GM20000 (cell line): ENCODE data around the gene SETDB1.
A peak's percentile ranks its signal among the peaks of the same experiment; 100 is the strongest.

Source experiments
- DNase-seq: peaks from one replicate; pipeline ENCODE4 v3.0.0; 2012; ENCODE audit warnings: low spot score
- TF ChIP-seq, protein P1 (sequence below): IDR thresholded peaks from 2 replicates; pipeline ENCODE4 v1.5.1; 2012; ENCODE audit warnings: mild to moderate bottlenecking, control low read depth; ENCODE audit errors: extremely low read depth, missing control alignments

SETDB1 gene

DNA sequence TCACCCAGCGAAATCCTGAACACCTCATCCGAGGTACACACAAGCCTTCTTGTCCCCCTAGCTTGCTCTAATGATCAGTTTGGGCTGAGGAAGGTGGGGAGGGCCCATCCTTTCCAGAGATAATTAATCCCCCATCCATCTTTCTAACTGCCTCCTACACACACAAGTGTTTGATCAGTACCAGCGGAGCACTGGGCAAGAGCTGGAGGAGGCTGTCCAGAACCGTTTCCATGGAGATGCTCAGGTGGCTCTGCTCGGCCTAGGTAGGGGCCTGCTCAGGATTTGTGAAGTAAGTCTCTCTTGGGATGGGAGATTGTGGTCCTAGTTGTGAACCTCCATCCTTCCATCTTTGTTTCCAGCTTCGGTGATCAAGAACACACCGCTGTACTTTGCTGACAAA lies 61.8 kb downstream of the SETDB1 start:
- no peak for DNase-seq
- TF ChIP-seq, protein P1, sequence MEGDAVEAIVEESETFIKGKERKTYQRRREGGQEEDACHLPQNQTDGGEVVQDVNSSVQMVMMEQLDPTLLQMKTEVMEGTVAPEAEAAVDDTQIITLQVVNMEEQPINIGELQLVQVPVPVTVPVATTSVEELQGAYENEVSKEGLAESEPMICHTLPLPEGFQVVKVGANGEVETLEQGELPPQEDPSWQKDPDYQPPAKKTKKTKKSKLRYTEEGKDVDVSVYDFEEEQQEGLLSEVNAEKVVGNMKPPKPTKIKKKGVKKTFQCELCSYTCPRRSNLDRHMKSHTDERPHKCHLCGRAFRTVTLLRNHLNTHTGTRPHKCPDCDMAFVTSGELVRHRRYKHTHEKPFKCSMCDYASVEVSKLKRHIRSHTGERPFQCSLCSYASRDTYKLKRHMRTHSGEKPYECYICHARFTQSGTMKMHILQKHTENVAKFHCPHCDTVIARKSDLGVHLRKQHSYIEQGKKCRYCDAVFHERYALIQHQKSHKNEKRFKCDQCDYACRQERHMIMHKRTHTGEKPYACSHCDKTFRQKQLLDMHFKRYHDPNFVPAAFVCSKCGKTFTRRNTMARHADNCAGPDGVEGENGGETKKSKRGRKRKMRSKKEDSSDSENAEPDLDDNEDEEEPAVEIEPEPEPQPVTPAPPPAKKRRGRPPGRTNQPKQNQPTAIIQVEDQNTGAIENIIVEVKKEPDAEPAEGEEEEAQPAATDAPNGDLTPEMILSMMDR = no peak

DNA sequence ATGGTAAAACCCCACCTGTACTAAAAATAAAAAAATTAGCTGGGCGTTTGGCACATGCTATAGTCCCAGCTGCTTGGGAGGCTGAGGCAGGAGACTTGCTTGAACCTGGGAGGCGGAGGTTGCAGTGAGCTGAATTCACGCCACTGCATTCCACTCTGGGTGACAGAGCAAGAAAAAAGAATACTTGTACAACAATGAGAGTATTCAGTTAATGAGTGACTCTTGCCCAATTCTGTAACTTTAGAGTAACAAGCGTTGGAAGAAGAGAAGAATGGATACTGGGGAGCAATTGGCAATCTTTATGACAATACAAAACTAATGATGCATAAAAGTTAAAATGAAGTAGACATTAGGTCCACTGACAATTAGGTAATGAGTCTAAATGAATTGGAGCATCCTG lies 66.5 kb downstream of the SETDB1 start:
- TF ChIP-seq, protein P1 = no peak
- no peak for DNase-seq

DNA sequence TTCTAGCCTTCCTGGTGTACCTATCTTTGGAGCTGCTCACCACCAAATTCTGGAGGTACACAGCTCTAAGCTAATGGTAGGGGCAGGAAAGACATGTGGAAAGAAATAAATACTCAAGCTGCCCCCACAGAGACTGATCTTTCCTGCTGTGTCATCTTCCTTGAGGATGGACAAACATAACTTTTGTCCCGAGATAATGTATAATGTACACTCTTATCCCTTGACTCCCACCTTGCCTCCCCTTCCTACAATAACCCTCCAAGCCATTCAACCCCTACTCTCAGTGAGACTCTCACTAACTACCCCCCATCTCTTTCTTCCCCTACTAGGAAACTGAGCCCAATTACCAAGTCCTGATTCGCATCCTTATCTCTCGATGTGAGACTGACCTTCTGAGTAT lies 68.1 kb downstream of the SETDB1 start:
- DNase-seq = no peak
- TF ChIP-seq, protein P1 = no peak

DNA sequence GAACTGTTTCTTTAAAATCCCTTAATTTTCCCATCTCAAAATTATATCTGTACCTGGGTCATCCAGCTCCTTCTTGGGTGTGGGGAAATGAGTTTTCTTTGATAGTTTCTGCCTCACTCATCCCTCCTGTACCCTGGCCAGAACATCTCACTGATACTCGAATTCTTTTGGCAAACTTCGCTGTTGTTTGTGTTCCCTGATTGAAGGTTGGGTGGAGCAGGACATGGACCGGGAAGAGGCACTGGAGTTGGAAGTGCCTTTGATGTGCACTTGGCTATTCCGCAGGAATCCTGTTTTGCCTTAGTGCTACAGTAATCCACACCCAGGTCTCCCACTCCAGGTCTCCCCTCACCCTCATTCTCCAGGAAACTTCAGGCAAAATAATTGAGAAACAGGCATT lies 69.3 kb downstream of the SETDB1 start:
- DNase-seq = no peak
- TF ChIP-seq, protein P1 = no peak

DNA sequence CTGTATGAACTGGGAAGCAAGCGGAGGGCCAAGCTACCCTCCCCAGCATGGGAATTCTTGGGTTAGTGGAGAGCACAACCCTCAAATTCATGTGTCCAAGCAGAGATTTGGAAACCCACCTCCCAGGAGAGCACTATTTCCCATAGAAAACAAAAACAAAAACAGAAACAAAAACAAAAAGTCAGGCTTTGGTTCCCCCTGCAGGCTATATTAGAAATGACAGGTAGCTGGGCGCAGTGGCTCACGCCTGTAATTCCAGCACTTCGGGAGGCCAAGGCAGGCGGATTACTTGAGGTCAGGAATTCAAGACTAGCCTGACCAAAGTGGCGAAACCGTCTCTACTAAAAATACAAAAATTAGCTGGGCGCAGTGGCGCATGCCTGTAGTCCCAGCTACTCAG lies 69.7 kb downstream of the SETDB1 start:
- TF ChIP-seq, protein P1 = peak; percentile 65
- no peak for DNase-seq

DNA sequence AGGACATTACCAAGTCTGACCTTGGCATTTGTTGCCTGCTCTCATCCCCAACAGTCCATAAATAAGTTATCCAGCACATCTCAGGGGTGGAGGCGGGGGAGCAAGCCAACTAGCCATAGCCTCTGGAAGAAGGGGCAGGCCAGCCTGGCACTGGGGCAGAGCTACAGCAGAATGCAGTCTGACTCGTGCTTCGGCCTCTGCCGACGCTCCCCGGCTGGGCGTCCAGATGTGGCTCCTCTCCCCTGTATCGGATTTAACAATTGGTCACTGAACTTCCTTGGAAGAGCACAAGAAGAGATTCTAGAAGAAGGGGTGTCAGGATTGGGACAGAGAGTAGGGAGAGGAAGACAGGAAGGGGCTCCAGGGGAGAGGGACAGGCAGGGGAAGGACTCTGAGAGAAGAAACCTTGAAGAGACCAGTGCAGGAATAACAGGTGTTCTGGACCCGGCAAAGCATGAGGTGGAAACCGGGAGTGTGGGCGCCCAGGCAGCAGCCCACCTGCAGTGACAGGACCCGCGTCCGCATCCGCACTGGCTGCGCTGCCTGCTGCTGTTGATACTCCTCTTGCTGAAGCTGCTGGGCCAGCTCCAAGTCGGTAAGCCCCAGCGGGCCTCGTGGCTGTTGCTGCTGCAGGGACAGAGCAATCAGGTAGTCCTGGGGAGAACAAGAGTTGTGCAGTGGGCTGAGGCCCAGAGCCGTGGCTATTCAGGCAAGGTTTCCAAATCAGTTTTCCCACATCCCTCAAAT lies 71.1 kb downstream of the SETDB1 start:
- DNase-seq = no peak
- TF ChIP-seq, protein P1 = no peak

DNA sequence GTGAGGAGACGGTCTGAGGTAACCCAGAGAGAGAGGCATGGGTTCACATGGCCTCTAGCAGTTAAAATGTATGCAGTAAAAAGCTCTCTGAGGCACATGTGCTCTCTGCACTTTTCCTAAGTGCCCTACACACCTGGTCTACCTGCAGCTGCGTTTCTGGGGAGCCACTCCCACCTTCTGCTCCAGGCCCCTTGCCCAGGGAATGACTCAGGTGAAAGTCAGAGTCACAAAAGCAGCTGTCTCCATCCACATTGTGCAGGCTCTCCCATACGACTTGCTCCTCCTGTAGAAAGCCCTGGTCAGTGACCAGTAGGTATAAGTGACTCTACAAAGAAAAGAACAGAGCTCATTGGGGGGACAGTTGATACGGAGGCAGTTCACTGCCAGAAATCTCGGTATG lies 71.8 kb downstream of the SETDB1 start:
- no peak for DNase-seq
- TF ChIP-seq, protein P1 = no peak
